22Rv1 (cell line): ENCODE measurements around the gene DNAJC10.

Experiments
- CTCF ChIP-seq: fragments of 450-650 bp; IDR thresholded peaks from 2 replicates; pipeline ENCODE4 v1.5.1; 2017; ENCODE audit warnings: mild to moderate bottlenecking
- ZFX ChIP-seq: fragments of 450-650 bp; IDR thresholded peaks from 2 replicates; pipeline ENCODE4 v1.6.1; 2017; ENCODE audit warnings: antibody characterized with exemption, borderline replicate concordance

- TF ChIP-seq CTCF (no peak), ZFX (no peak)
These were observed 751 bp upstream of the DNAJC10 start for GRCh38 chr2:182715121-182715891.
